Upper lobe of left lung (tissue), 6 donors: ENCODE measurements around the gene GLIPR2. TPM values are rescaled to one million over a fixed set of nuclear protein-coding genes. Genes with fewer than 3 reads are reported as not detected.
A peak's percentile ranks its signal among the peaks of the same experiment; 100 is the strongest.
"Not testable (repeated sequence)": the region's sequence is repeated elsewhere in the genome, so short reads cannot be mapped to it uniquely, and the experiment has no call there.

Experiments used
- ATAC-seq, 2 donors: fragments of 200-7000 bp; cut with Tn5 transposase; one replicate each; pipeline ENCODE4 v1.9.1; 2022; ENCODE audit warnings: mild to moderate bottlenecking in 2 of 2, moderate library complexity in 2 of 2; ENCODE audit not compliant: low FRiP score in 2 of 2
- DNase-seq, 2 donors: peaks; one replicate each; pipeline ENCODE4 v3.0.0-alpha.2; 2019 to 2020
- H3K27ac ChIP-seq, 4 donors: fragments of 200-600 bp; sonication (generic); one replicate each; pipeline ENCODE4 v1.5.1; 2016 to 2019
- H3K27me3 ChIP-seq, 4 donors: fragments of 200-600 bp; sonication (generic); one replicate each; pipeline ENCODE4 v1.5.1; 2017 to 2019
- H3K36me3 ChIP-seq, 4 donors: fragments of 200-600 bp; sonication (generic); one replicate each; pipeline ENCODE4 v1.5.1; 2016 to 2019
- H3K4me1 ChIP-seq, 4 donors: fragments of 200-600 bp; sonication (generic); one replicate each; pipeline ENCODE4 v1.5.1; 2018 to 2019
- H3K4me3 ChIP-seq, 4 donors: fragments of 200-600 bp; sonication (generic); one replicate each; pipeline ENCODE4 v1.5.1; 2017 to 2019; ENCODE audit warnings: mild to moderate bottlenecking in 2 of 4, moderate library complexity in 1 of 4
- H3K9me3 ChIP-seq, 4 donors: fragments of 200-600 bp; sonication (generic); one replicate each; pipeline ENCODE4 v1.5.1; 2018 to 2019
- EP300 ChIP-seq, 4 donors: sonication (generic); formaldehyde crosslinking; IDR thresholded peaks; one replicate each; pipeline ENCODE4 v1.5.1; 2017; ENCODE audit warnings: antibody characterized with exemption in 4 of 4, control low read depth in 2 of 4
- POLR2A ChIP-seq, 4 donors: fragments of 450-650 bp; IDR thresholded peaks; one replicate each; pipeline ENCODE4 v1.5.1; 2016 to 2017; ENCODE audit warnings: antibody characterized with exemption in 4 of 4, mild to moderate bottlenecking in 2 of 4
- POLR2AphosphoS5 ChIP-seq, 2 donors: sonication (generic); formaldehyde crosslinking; IDR thresholded peaks; one replicate each; pipeline ENCODE4 v1.5.1; 2017; ENCODE audit warnings: antibody characterized with exemption in 2 of 2
- WGBS, 2 donors: methylation state at CpG; one replicate each; pipeline ENCODE4 v1.1.5; 2017 to 2018; 5-methylcytosine and 5-hydroxymethylcytosine counted together
- total RNA-seq, 6 donors: library from RNA; depleted of rRNA in 4 of 6; stranded (reverse); fragments of >200 nt in 4 of 6; gene quantifications; one replicate each; pipeline versions ENCODE4 v1.1.0 to v1.2.1, GENCODE V29; 2016 to 2021
- TF ChIP-seq, protein P1 (sequence below), 6 experiments: fragments of 450-650 bp in 4 of 6; fragments of 200-600 bp in 2 of 6; sonication (generic) in 2 of 6; IDR thresholded peaks; one replicate each; pipeline ENCODE4 v1.5.1; 2016 to 2019; ENCODE audit warnings: antibody characterized with exemption in 6 of 6
- donor health status: DM: no; HTN: no; CAD: no; lungs with moderate emphysema.
- donor health status: DM: no; HTN: yes; CAD: no; lungs with severe emphysema.

GLIPR2 gene
- total RNA-seq, 6 donors from 2014 or later = 39.6 to 131 (median 66.0) TPM

DNA sequence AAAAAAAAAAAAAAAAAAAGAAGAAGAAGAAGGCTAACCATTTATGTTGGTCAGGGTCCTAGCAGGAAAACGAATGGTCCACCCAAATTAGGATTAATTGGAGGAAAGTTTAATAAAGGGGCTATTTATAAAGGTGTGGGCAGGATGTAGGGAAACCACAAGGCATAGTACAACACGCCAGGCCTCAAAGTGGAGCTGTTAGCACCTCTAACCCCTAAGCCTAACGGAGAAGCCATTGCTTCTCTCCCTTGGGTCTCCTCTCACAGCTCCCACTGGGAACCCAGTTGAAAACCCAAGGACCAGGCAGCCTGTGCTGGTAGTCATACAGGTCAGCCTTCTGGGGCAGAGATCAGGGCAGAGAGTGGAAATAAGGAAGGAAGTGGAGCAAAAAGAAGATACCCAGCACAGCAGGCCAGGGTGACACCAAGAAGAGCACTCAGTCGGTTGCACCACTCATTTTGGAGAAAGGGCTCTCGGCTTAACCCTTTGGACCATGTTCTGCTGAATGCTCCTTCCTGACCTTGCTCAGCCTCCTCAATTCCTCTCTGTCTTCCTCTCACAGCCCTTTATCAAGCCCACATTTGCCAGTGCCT lies 8.8 kb upstream of the GLIPR2 start:
- peaks cover 0 to 7% (median 2%) of the 10 kb centered on the region in 4 donors for H3K4me1 ChIP-seq
- ATAC-seq = peak; percentile 79 to 80
- peaks cover 0 to 7% (median 0%) of the 10 kb centered on the region in 4 donors for H3K36me3 ChIP-seq
- H3K9me3 ChIP-seq = no peaks in the 10 kb centered on the region
- no peak for TF ChIP-seq EP300 (IDR thresholded peaks at IDR 0.05)
- TF ChIP-seq, protein P1, sequence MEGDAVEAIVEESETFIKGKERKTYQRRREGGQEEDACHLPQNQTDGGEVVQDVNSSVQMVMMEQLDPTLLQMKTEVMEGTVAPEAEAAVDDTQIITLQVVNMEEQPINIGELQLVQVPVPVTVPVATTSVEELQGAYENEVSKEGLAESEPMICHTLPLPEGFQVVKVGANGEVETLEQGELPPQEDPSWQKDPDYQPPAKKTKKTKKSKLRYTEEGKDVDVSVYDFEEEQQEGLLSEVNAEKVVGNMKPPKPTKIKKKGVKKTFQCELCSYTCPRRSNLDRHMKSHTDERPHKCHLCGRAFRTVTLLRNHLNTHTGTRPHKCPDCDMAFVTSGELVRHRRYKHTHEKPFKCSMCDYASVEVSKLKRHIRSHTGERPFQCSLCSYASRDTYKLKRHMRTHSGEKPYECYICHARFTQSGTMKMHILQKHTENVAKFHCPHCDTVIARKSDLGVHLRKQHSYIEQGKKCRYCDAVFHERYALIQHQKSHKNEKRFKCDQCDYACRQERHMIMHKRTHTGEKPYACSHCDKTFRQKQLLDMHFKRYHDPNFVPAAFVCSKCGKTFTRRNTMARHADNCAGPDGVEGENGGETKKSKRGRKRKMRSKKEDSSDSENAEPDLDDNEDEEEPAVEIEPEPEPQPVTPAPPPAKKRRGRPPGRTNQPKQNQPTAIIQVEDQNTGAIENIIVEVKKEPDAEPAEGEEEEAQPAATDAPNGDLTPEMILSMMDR (IDR thresholded peaks at IDR 0.05) = no peak
- no peak for TF ChIP-seq POLR2AphosphoS5 (IDR thresholded peaks at IDR 0.05)
- TF ChIP-seq POLR2A (IDR thresholded peaks at IDR 0.05) = no peak
- WGBS, 2 donors = 56 to 69% methylated on average over 5 of the region's 5 CpGs
- H3K27me3 ChIP-seq = no peaks in the 10 kb centered on the region
- peak in 1 of 2 donors; percentile 63 for DNase-seq
- H3K27ac ChIP-seq = peak overlapping the region; percentile 51 to 64 (median 58)
- no peak overlapping the region for H3K4me3 ChIP-seq

DNA sequence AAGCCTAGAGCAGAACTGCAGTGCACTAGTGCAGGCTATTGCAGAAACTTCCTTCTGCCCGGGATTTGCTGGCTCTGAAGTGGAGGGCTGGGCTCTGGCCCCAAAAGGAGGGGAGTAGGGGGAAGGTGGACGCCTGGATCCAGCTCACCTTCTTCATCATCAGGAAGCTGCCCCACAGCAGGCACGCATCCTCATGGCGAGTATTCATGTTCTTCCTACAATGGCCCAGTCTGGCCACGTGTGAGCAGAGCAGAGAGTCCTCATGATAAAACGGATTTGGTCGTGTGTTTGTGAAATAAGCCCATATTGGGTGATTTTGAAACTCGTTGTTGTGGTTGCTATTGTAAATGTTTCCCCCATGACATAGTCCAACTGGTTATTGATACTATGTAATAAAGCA lies 8.2 kb upstream of the GLIPR2 start:
- ATAC-seq = peak; percentile 35 to 55
- Histone ChIP-seq H3K27me3 (no peaks in the 10 kb centered on the region), H3K36me3 (peaks cover 0 to 1% (median 0%) of the 10 kb centered on the region in 4 donors), H3K9me3 (no peaks in the 10 kb centered on the region), H3K4me1 (peaks cover 0 to 7% (median 2%) of the 10 kb centered on the region in 4 donors), H3K27ac (peak overlapping the region; percentile 51 to 64 (median 58)), H3K4me3 (no peak overlapping the region)
- TF ChIP-seq POLR2AphosphoS5 (IDR thresholded peaks at IDR 0.05) = no peak
- no peak for TF ChIP-seq POLR2A (IDR thresholded peaks at IDR 0.05)
- no peak for TF ChIP-seq EP300 (IDR thresholded peaks at IDR 0.05)
- TF ChIP-seq, protein P1 (IDR thresholded peaks at IDR 0.05) = no peak
- peak in 1 of 2 donors; percentile 57 for DNase-seq
- WGBS, 2 donors = 62 to 69% methylated on average over 8 of the region's 8 CpGs

- H3K4me1 ChIP-seq = peaks cover 0 to 7% (median 2%) of the 10 kb centered on the region in 4 donors
- no peaks in the 10 kb centered on the region for H3K36me3 ChIP-seq
- DNase-seq (peak in 1 of 2 donors; percentile 42), ATAC-seq (no peak)
- 84 to 87% methylated on average over 12 of the region's 12 CpGs for WGBS, 2 donors
- H3K27ac ChIP-seq = no peak overlapping the region
- TF ChIP-seq, protein P1 (IDR thresholded peaks at IDR 0.05) = no peak
- TF ChIP-seq EP300 (IDR thresholded peaks at IDR 0.05) (no peak), POLR2AphosphoS5 (IDR thresholded peaks at IDR 0.05) (no peak), POLR2A (IDR thresholded peaks at IDR 0.05) (no peak)
- no peaks in the 10 kb centered on the region for H3K9me3 ChIP-seq
- H3K27me3 ChIP-seq = no peaks in the 10 kb centered on the region
- no peak overlapping the region for H3K4me3 ChIP-seq
These were observed 7.4 kb upstream of the GLIPR2 start for GRCh38 chr9:36129139-36129538.

- not testable (repeated sequence) for H3K36me3 ChIP-seq, DNase-seq, H3K9me3 ChIP-seq, H3K4me3 ChIP-seq, H3K27ac ChIP-seq, H3K27me3 ChIP-seq, ATAC-seq
- 91 to 94% methylated on average over 7 of the region's 7 CpGs for WGBS, 2 donors
- H3K4me1 ChIP-seq = peaks cover 7 to 18% (median 9%) of the 10 kb centered on the region in 4 donors
These were observed 4.9 kb upstream of the GLIPR2 start for GRCh38 chr9:36131666-36132065.

DNA sequence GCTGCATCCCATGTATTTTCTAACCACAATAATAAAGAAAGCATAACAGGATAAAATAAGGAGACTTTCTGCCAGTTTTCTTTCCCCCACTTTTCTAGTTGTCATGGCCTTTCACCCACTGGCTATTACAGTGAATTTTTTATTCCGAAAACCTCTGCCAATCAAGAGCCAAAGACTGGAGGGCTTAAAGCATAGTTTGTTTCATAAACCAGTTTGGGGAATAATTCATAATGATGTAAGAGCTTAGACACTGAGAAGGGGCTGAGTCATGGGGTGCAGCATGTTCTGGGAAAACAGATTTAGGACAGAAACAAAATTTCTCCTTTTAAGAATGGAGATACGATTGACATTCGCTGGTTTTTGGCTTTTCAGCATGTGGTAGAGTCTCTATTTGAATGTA lies 4.4 kb upstream of the GLIPR2 start:
- H3K36me3 ChIP-seq = no peaks in the 10 kb centered on the region
- no peaks in the 10 kb centered on the region for H3K27me3 ChIP-seq
- peaks cover 7 to 22% (median 12%) of the 10 kb centered on the region in 4 donors for H3K4me1 ChIP-seq
- WGBS, 2 donors = 76 to 85% methylated on average over 3 of the region's 3 CpGs
- DNase-seq (no peak), ATAC-seq (no peak)
- H3K27ac ChIP-seq = no peak overlapping the region
- H3K4me3 ChIP-seq = no peak overlapping the region
- H3K9me3 ChIP-seq = no peaks in the 10 kb centered on the region
- TF ChIP-seq, protein P1 (IDR thresholded peaks at IDR 0.05) = no peak
- TF ChIP-seq POLR2A (IDR thresholded peaks at IDR 0.05) = no peak
- no peak for TF ChIP-seq EP300 (IDR thresholded peaks at IDR 0.05)
- no peak for TF ChIP-seq POLR2AphosphoS5 (IDR thresholded peaks at IDR 0.05)
